NCI-H1694 (cell line): ENCODE data around the gene SULT1C3.

Experiments
- DNase-seq: peaks from one replicate; lab custom pipeline; 2025; lab: John Stamatoyannopoulos, UW

SULT1C3 gene

GRCh38 chr2:108239786-108240185, at the start of gene SULT1C3:
SULT1C3 (plus strand) TSS chr2:108239968; CDS start chr2:108247195, 7,227 bp downstream.
- DNase-seq = no peak

- no peak for DNase-seq
These were observed 46.5 kb upstream of the SULT1C3 start for GRCh38 chr2:108193251-108193650.

GRCh38 chr2:108194409-108195132, 45.2 kb upstream of the SULT1C3 start:
- DNase-seq = peak; percentile 14

GRCh38 chr2:108195133-108195439, 44.7 kb upstream of the SULT1C3 start:
- no peak for DNase-seq

- no peak for DNase-seq
These were observed 40.0 kb upstream of the SULT1C3 start for GRCh38 chr2:108199726-108200125.

GRCh38 chr2:108200569-108200968, 39.2 kb upstream of the SULT1C3 start:
- no peak for DNase-seq

GRCh38 chr2:108212671-108213070, 27.1 kb upstream of the SULT1C3 start:
- no peak for DNase-seq

- no peak for DNase-seq
These were observed 24.0 kb upstream of the SULT1C3 start for GRCh38 chr2:108215794-108216211.

GRCh38 chr2:108217211-108217610, 22.6 kb upstream of the SULT1C3 start:
- DNase-seq = no peak

GRCh38 chr2:108219688-108220087, 20.1 kb upstream of the SULT1C3 start:
- DNase-seq = no peak

GRCh38 chr2:108220191-108220590, 19.6 kb upstream of the SULT1C3 start:
- DNase-seq = no peak

- no peak for DNase-seq
These were observed 18.7 kb upstream of the SULT1C3 start for GRCh38 chr2:108220942-108221541.

- DNase-seq = no peak
These were observed 17.5 kb upstream of the SULT1C3 start for GRCh38 chr2:108222261-108222660.

GRCh38 chr2:108223573-108223972, 16.2 kb upstream of the SULT1C3 start:
- no peak for DNase-seq

- no peak for DNase-seq
These were observed 15.7 kb upstream of the SULT1C3 start for GRCh38 chr2:108224022-108224421.

- DNase-seq = no peak
These were observed 13.2 kb upstream of the SULT1C3 start for GRCh38 chr2:108226564-108226963.

- DNase-seq = no peak
These were observed 11.8 kb upstream of the SULT1C3 start for GRCh38 chr2:108228006-108228405.

GRCh38 chr2:108228537-108228936, 11.2 kb upstream of the SULT1C3 start:
- DNase-seq = no peak

GRCh38 chr2:108229875-108230274, 9.9 kb upstream of the SULT1C3 start:
- no peak for DNase-seq

GRCh38 chr2:108235577-108235976, 4.2 kb upstream of the SULT1C3 start:
- DNase-seq = no peak

- no peak for DNase-seq
These were observed 3.0 kb upstream of the SULT1C3 start for GRCh38 chr2:108236676-108237335.

GRCh38 chr2:108240966-108241365, 1.2 kb downstream of the SULT1C3 start:
- no peak for DNase-seq

- DNase-seq = no peak
These were observed 3.8 kb downstream of the SULT1C3 start for GRCh38 chr2:108243566-108243965.
